GM23248 (cell line): ENCODE results near the gene MACF1. TPM values are rescaled to one million over a fixed set of nuclear protein-coding genes. Genes with fewer than 3 reads are reported as not detected.

Source experiments
- DNase-seq: peaks from one replicate; pipeline ENCODE4 v3.0.0-alpha.2; 2015
- H2AFZ ChIP-seq: fragments of 200-600 bp; sonication (generic); 2 replicates; pipeline ENCODE4 v1.6.1; 2016; ENCODE audit warnings: antibody characterized with exemption
- H3F3A ChIP-seq: fragments of 200-600 bp; sonication (generic); 2 replicates; pipeline ENCODE4 v1.6.1; 2016; ENCODE audit warnings: mild to moderate bottlenecking, antibody characterized with exemption, mixed run types; ENCODE audit not compliant: insufficient read depth
- H3K27ac ChIP-seq: fragments of 200-600 bp; sonication (generic); 2 replicates; pipeline ENCODE4 v1.5.1; 2016; ENCODE audit warnings: mild to moderate bottlenecking
- H3K27me3 ChIP-seq: fragments of 200-600 bp; sonication (generic); replicated peaks from 2 replicates; pipeline ENCODE4 v1.6.1; 2016; ENCODE audit warnings: mild to moderate bottlenecking; ENCODE audit not compliant: insufficient read depth
- H3K36me3 ChIP-seq: fragments of 200-600 bp; sonication (generic); 2 replicates; pipeline ENCODE4 v1.6.1; 2016; ENCODE audit warnings: low read depth, mild to moderate bottlenecking
- H3K4me1 ChIP-seq: fragments of 200-600 bp; sonication (generic); 2 replicates; pipeline ENCODE4 v1.6.1; 2016; ENCODE audit warnings: mild to moderate bottlenecking; ENCODE audit not compliant: insufficient read depth
- H3K4me2 ChIP-seq: fragments of 200-600 bp; sonication (generic); one replicate; pipeline ENCODE4 v1.6.1; 2016; ENCODE audit warnings: mild to moderate bottlenecking; ENCODE audit not compliant: unreplicated experiment
- H3K4me3 ChIP-seq: fragments of 200-600 bp; sonication (generic); 2 replicates; pipeline ENCODE4 v1.5.1; 2016; ENCODE audit warnings: mild to moderate bottlenecking
- H3K79me2 ChIP-seq: fragments of 200-600 bp; sonication (generic); 2 replicates; pipeline ENCODE4 v1.6.1; 2016; ENCODE audit warnings: mild to moderate bottlenecking; ENCODE audit not compliant: insufficient read depth
- H3K9ac ChIP-seq: fragments of 200-600 bp; sonication (generic); 2 replicates; pipeline ENCODE4 v1.6.1; 2016; ENCODE audit warnings: mild to moderate bottlenecking
- H3K9me2 ChIP-seq: fragments of 200-600 bp; sonication (generic); 2 replicates; pipeline ENCODE4 v1.6.1; 2016; ENCODE audit warnings: mixed run types, mild to moderate bottlenecking, moderate library complexity; ENCODE audit not compliant: insufficient read depth
- H3K9me3 ChIP-seq: fragments of 200-600 bp; sonication (generic); one replicate; pipeline ENCODE4 v1.6.1; 2017; ENCODE audit warnings: low read depth
- H4K20me1 ChIP-seq: fragments of 200-600 bp; sonication (generic); 2 replicates; pipeline ENCODE4 v1.6.0; 2016; ENCODE audit not compliant: insufficient read depth
- EZH2 ChIP-seq: fragments of 200-600 bp; sonication (generic); IDR thresholded peaks from 2 replicates; pipeline ENCODE4 v1.6.1; 2018; ENCODE audit warnings: antibody characterized with exemption, mild to moderate bottlenecking; ENCODE audit not compliant: insufficient read depth, poor library complexity, severe bottlenecking
- EZH2phosphoT487 ChIP-seq: fragments of 200-600 bp; sonication (generic); IDR thresholded peaks from 2 replicates; pipeline ENCODE4 v1.6.1; 2018; ENCODE audit warnings: antibody characterized with exemption, moderate library complexity, mild to moderate bottlenecking, low read depth; ENCODE audit not compliant: insufficient read depth
- WGBS, 2 experiments: methylation state at CpG; one replicate each; pipeline ENCODE4 v1.1.6; 2015 to 2017; ENCODE audit warnings: low lambda C conversion rate in 2 of 2, low coverage in 1 of 2; ENCODE audit errors: missing lambda C conversion rate in 2 of 2; 5-methylcytosine and 5-hydroxymethylcytosine counted together
- in situ Hi-C: fragments of 300-500 bp; cut with MboI; formaldehyde crosslinking; loops from 2 replicates; pipeline ENCODE4 v1.15.0; 2020
- polyA plus RNA-seq: library from polyadenylated mRNA; unstranded; fragments of >200 nt; fragmentation: Nextera tagmentation; extraction: Ambion mirVana; gene quantifications from 2 replicates; pipeline ENCODE4 v1.2.1, GENCODE V29; 2016
- total RNA-seq: library from RNA; depleted of rRNA; stranded (reverse); fragments of >200 nt; shearing (Covaris generic); gene quantifications from 2 replicates; pipeline ENCODE4 v1.2.3, GENCODE V29; 2014

MACF1 gene
- total and polyA plus RNA-seq, 2 experiments from 2014 or later, result 55.1 to 177 TPM

DNA sequence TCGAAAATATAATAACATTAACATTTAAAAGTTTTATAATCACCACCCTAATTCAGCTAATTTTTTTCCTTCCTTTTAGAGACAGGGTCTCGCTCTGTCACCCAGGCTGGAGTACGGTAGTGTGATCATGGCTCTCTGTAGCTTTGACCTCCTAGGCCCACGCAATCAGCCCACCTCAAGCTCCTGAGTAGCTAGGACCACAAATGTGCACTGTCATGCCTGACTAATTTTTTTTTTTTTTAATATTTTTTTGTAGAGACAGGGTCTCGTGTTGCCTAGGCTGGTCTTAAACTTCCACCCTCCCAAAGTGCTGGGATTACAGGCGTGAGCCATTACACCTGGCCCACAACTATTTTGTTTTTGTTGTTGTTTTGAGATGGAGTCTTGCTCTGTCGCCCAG lies 172.2 kb downstream of the MACF1 start:
- Histone ChIP-seq H3K4me3 (no peak overlapping the region), H3K79me2 (no peaks in the 10 kb centered on the region), H3K36me3 (peaks cover 21% of the 10 kb centered on the region; the same call in 1 of the 2 replicates), H3K4me1 (0 out of 2 replicates have a peak, but pooled peaks cover 5% of the 10 kb centered on the region), H3K9ac (no peak overlapping the region), H3K9me3 (no peaks in the 10 kb centered on the region), H3K27me3 (no peaks in the 10 kb centered on the region), H2AFZ (no peak overlapping the region), H3K27ac (no peak overlapping the region), H3K9me2 (no peaks in the 10 kb centered on the region), H3K4me2 (no peak overlapping the region), H4K20me1 (no peaks in the 10 kb centered on the region), H3F3A (no peaks in the 10 kb centered on the region)
- no peak for DNase-seq
- TF ChIP-seq EZH2phosphoT487 (no peak), EZH2 (no peak)
- in situ Hi-C loops, result no loop called here
- WGBS, 2 experiments, result 90% methylated on average over 7 of the region's 7 CpGs

GRCh38 chr1:39378377-39378776 lies 173.9 kb downstream of the MACF1 start:
- no peak overlapping the region for H3K9ac ChIP-seq
- H3K36me3 ChIP-seq, result peaks cover 29% of the 10 kb centered on the region; the same call in 1 of the 2 replicates
- DNase-seq, result no peak
- no peak overlapping the region for H2AFZ ChIP-seq
- in situ Hi-C loops, result no loop called here
- no peaks in the 10 kb centered on the region for H4K20me1 ChIP-seq
- H3F3A ChIP-seq, result no peaks in the 10 kb centered on the region
- 0 out of 2 replicates have a peak, but pooled peaks cover 5% of the 10 kb centered on the region for H3K4me1 ChIP-seq
- no peak for TF ChIP-seq EZH2
- H3K4me2 ChIP-seq, result no peak overlapping the region
- H3K79me2 ChIP-seq, result no peaks in the 10 kb centered on the region
- no peaks in the 10 kb centered on the region for H3K9me3 ChIP-seq
- no peak overlapping the region for H3K4me3 ChIP-seq
- WGBS, 2 experiments, result 46 to 55% methylated on average over 2 of the region's 2 CpGs
- H3K9me2 ChIP-seq, result no peaks in the 10 kb centered on the region
- H3K27ac ChIP-seq, result no peak overlapping the region
- no peaks in the 10 kb centered on the region for H3K27me3 ChIP-seq

DNA sequence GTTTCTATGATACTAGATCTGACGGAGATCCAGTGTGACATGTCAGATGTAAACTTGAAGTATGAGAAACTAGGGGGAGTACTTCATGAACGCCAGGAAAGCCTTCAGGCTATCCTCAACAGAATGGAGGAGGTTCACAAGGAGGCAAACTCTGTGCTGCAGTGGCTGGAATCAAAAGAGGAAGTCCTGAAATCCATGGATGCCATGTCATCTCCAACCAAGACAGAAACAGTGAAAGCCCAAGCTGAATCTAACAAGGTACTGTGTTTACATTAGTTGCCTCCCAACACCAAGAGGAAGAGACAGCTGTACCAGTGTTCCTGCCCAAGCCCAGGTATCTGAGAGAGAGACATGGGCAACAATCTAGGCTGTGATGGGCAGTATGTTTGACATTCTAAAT lies 174.7 kb downstream of the MACF1 start:
- Histone ChIP-seq H3K4me2 (no peak overlapping the region), H3K36me3 (peaks cover 28% of the 10 kb centered on the region; the same call in 1 of the 2 replicates), H3K27me3 (no peaks in the 10 kb centered on the region), H4K20me1 (no peaks in the 10 kb centered on the region), H3K4me1 (0 out of 2 replicates have a peak, but pooled peaks cover 5% of the 10 kb centered on the region), H3K9ac (no peak overlapping the region), H3K9me2 (no peaks in the 10 kb centered on the region), H3K9me3 (no peaks in the 10 kb centered on the region), H3K27ac (no peak overlapping the region), H3K4me3 (no peak overlapping the region), H2AFZ (no peak overlapping the region), H3F3A (no peaks in the 10 kb centered on the region), H3K79me2 (no peaks in the 10 kb centered on the region)
- no peak for TF ChIP-seq EZH2phosphoT487
- TF ChIP-seq EZH2, result no peak
- in situ Hi-C loops, result no loop called here
- DNase-seq, result no peak
- 53 to 56% methylated on average over 2 of the region's 2 CpGs for WGBS, 2 experiments

DNA sequence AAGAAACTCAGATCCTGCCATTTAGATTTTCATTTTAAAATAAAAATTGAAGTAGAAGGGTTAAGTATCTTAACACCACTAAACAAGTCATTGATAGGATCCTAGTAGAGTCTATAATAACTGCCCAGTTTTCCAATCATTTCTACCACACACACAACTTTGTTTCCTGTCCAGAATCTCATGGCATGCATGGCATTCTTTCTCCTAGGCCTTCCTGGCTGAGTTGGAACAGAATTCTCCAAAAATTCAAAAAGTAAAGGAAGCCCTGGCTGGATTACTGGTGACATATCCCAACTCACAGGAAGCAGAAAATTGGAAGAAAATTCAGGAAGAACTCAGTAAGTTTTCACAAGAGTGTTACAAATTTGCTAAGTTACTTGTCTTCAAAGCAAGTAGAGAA lies 175.5 kb downstream of the MACF1 start:
- H3K4me3 ChIP-seq, result no peak overlapping the region
- H3K4me1 ChIP-seq, result 0 out of 2 replicates have a peak, but pooled peaks cover 5% of the 10 kb centered on the region
- no peak overlapping the region for H3K9ac ChIP-seq
- TF ChIP-seq EZH2phosphoT487 (no peak), EZH2 (no peak)
- in situ Hi-C loops, result no loop called here
- no peaks in the 10 kb centered on the region for H3F3A ChIP-seq
- no peak overlapping the region for H3K27ac ChIP-seq
- no peak overlapping the region for H3K4me2 ChIP-seq
- no peaks in the 10 kb centered on the region for H4K20me1 ChIP-seq
- no peaks in the 10 kb centered on the region for H3K9me2 ChIP-seq
- no peaks in the 10 kb centered on the region for H3K9me3 ChIP-seq
- H2AFZ ChIP-seq, result no peak overlapping the region
- no peaks in the 10 kb centered on the region for H3K79me2 ChIP-seq
- peaks cover 23% of the 10 kb centered on the region; the same call in 1 of the 2 replicates for H3K36me3 ChIP-seq
- DNase-seq, result no peak
- no peaks in the 10 kb centered on the region for H3K27me3 ChIP-seq

- Histone ChIP-seq H3F3A (peaks cover 17% of the 10 kb centered on the region), H3K27me3 (no peaks in the 10 kb centered on the region), H3K9me2 (no peaks in the 10 kb centered on the region), H3K9ac (no peak overlapping the region), H3K4me3 (no peak overlapping the region), H4K20me1 (no peaks in the 10 kb centered on the region), H3K9me3 (no peaks in the 10 kb centered on the region), H3K4me1 (peaks cover 8% of the 10 kb centered on the region), H3K79me2 (no peaks in the 10 kb centered on the region), H3K27ac (no peak overlapping the region), H3K36me3 (peaks cover 30% of the 10 kb centered on the region), H3K4me2 (no peak overlapping the region), H2AFZ (no peak overlapping the region)
- no peak for DNase-seq
- 88 to 91% methylated on average over 5 of the region's 5 CpGs for WGBS, 2 experiments
- TF ChIP-seq EZH2 (no peak), EZH2phosphoT487 (no peak)
- in situ Hi-C loops, result no loop called here
Observed at GRCh38 chr1:39381839-39382238, 177.3 kb downstream of the MACF1 start.
